Inflammatory macrophage (primary cell): ENCODE data around the gene TMEM44.

ENCODE experiments used
- DNase-seq, 2 donors: peaks; one replicate each; pipeline ENCODE4 v3.0.0-alpha.2; 2020 to 2022
- total RNA-seq, 18 experiments: gene quantifications; one replicate each; lab custom pipeline; 2026; ENCODE audit warnings: mixed read lengths in 6 of 18, inconsistent platforms in 2 of 18; lab: John Stamatoyannopoulos, UW

The TMEM44 gene
- total RNA-seq, result 1.8 to 9.9 (median 5.3) reads per million in 18 experiments

- DNase-seq, result peak; percentile 78 to 83
Measured at GRCh38 chr3:194633349-194634004, at the start of gene TMEM44. Gene TMEM44, minus strand, starts transcription at chr3:194633419. Its CDS starts 204 bp downstream, at chr3:194633215.

GRCh38 chr3:194682694-194683310, 49.6 kb upstream of the TMEM44 start:
- DNase-seq, result peak in 1 of 2 donors; percentile 70

GRCh38 chr3:194682189-194682693, 49.0 kb upstream of the TMEM44 start:
- DNase-seq, result peak in 1 of 2 donors; percentile 77

GRCh38 chr3:194680888-194681615, 47.8 kb upstream of the TMEM44 start:
- DNase-seq, result no peak

GRCh38 chr3:194676471-194676870, 43.3 kb upstream of the TMEM44 start:
- DNase-seq, result no peak

GRCh38 chr3:194675680-194676079, 42.5 kb upstream of the TMEM44 start:
- peak in 1 of 2 donors; percentile 58 for DNase-seq

- peak in 1 of 2 donors; percentile 37 for DNase-seq
Measured at GRCh38 chr3:194675081-194675640, 41.9 kb upstream of the TMEM44 start.

GRCh38 chr3:194673761-194674160, 40.5 kb upstream of the TMEM44 start:
- DNase-seq, result no peak

GRCh38 chr3:194672876-194673275, 39.7 kb upstream of the TMEM44 start:
- DNase-seq, result peak in 1 of 2 donors; percentile 6

GRCh38 chr3:194671900-194672808, 38.9 kb upstream of the TMEM44 start, which contains the start of gene LSG1:
Gene LSG1, minus strand, starts transcription at chr3:194672191. Its CDS starts 29 bp downstream, at chr3:194672162.
- DNase-seq, result peak; percentile 97 to 98

- DNase-seq, result peak; percentile 21 to 32
Measured at GRCh38 chr3:194671511-194671899, 38.3 kb upstream of the TMEM44 start.

GRCh38 chr3:194667363-194667762, 34.1 kb upstream of the TMEM44 start:
- DNase-seq, result no peak

- no peak for DNase-seq
Measured at GRCh38 chr3:194664857-194665256, 31.6 kb upstream of the TMEM44 start.

- no peak for DNase-seq
Measured at GRCh38 chr3:194661946-194662345, 28.7 kb upstream of the TMEM44 start.

GRCh38 chr3:194661374-194661773, 28.2 kb upstream of the TMEM44 start:
- no peak for DNase-seq

GRCh38 chr3:194659778-194660177, 26.6 kb upstream of the TMEM44 start:
- no peak for DNase-seq

- DNase-seq, result no peak
Measured at GRCh38 chr3:194658477-194659242, 25.4 kb upstream of the TMEM44 start.

GRCh38 chr3:194657439-194657838, 24.2 kb upstream of the TMEM44 start:
- DNase-seq, result no peak

GRCh38 chr3:194654443-194654842, 21.2 kb upstream of the TMEM44 start:
- DNase-seq, result no peak

GRCh38 chr3:194647747-194648146, 14.5 kb upstream of the TMEM44 start:
- DNase-seq, result no peak

GRCh38 chr3:194642769-194643168, 9.6 kb upstream of the TMEM44 start:
- DNase-seq, result no peak
